Chondrocyte (in vitro differentiated cells): ENCODE measurements around the gene TCEANC2. TPM values are rescaled to one million over a fixed set of nuclear protein-coding genes. Genes with fewer than 3 reads are reported as not detected.

Source experiments
- DNase-seq: peaks from one replicate; pipeline ENCODE4 v3.0.0; 2021; ENCODE audit warnings: mixed read lengths, low spot score
- H3K27ac Mint-ChIP-seq: one replicate; pipeline ENCODE4 v1.8.0; 2021; ENCODE audit warnings: mild to moderate bottlenecking, moderate library complexity, mixed read lengths; ENCODE audit not compliant: unreplicated experiment
- H3K27me3 Mint-ChIP-seq: 2 replicates; pipeline ENCODE4 v1.8.0; 2021; ENCODE audit warnings: low read depth, mixed read lengths
- H3K36me3 Mint-ChIP-seq: 2 replicates; pipeline ENCODE4 v1.8.0; 2021; ENCODE audit warnings: low read depth, mixed read lengths
- H3K4me1 Mint-ChIP-seq: 2 replicates; pipeline ENCODE4 v1.8.0; 2021; ENCODE audit warnings: low read depth, mild to moderate bottlenecking, mixed read lengths
- H3K4me3 Mint-ChIP-seq: one replicate; pipeline ENCODE4 v1.8.0; 2021; ENCODE audit warnings: mild to moderate bottlenecking, moderate library complexity, mixed read lengths; ENCODE audit not compliant: unreplicated experiment
- H3K9me3 Mint-ChIP-seq: 2 replicates; pipeline ENCODE4 v1.8.0; 2021; ENCODE audit warnings: low read depth, mixed read lengths
- CTCF ChIP-seq: fragments of 200-600 bp; sonication (generic); IDR thresholded peaks from 2 replicates; pipeline ENCODE4 v1.5.0; 2021; ENCODE audit warnings: antibody characterized with exemption, mild to moderate bottlenecking, moderate library complexity
- total RNA-seq: library from RNA; stranded (reverse); gene quantifications from 3 replicates; pipeline ENCODE4 v1.2.1, GENCODE V29; 2021

TCEANC2 gene
- total RNA-seq, 1 donor from 2014 or later = 4.8 TPM

DNA sequence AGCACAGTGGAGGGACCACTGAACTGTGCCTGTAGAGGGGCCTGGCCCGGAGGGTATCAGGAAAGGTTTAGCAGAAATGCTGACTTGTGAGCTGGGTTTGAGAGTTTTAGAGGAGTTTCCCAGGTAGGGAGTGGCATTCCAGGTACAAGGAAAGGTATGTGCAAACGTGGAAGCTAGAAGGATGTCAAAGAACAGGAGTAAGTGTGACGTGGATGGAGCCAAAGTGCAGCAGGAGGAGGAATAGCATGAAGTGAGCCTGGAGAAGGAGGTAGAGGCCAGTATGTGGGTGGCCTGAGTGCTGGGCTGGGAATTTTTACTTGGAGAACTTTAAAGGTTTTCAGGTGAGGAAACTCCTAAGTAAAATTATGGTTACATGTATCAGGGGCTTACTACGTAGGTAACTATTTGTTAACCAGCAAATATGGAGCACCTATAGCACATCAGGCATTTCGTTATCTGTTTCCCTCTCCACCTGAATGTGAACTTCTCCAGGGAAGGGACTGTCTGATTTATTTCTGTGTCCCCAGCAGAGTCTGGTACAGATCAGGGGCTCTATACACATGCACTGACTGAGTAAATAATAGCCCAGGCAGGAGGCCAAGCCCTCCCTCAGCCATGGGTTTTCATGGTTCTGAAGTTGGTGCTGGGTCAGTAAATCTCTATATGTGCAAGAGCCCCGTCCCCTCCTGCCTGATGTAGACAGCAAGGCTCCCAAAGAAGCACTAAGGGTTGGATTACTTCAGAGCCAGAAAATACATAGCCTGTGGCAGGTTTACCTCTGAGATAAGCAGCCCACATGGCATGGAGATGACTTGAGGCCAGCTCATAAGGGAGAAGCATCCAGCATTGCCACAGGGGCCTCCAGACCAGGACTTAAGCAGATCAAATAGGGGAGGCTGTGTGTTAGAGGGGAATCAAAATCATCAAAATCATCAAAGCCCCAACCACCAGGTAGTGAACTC, 56.0 kb downstream of the TCEANC2 start:
- H3K9me3 Mint-ChIP-seq = no peaks in the 10 kb centered on the region
- no peak for TF ChIP-seq CTCF
- no peak overlapping the region for H3K27ac Mint-ChIP-seq
- no peak overlapping the region for H3K4me3 Mint-ChIP-seq
- no peaks in the 10 kb centered on the region for H3K36me3 Mint-ChIP-seq
- H3K4me1 Mint-ChIP-seq = no peaks in the 10 kb centered on the region
- H3K27me3 Mint-ChIP-seq = no peaks in the 10 kb centered on the region
- DNase-seq = peak; percentile 38

DNA sequence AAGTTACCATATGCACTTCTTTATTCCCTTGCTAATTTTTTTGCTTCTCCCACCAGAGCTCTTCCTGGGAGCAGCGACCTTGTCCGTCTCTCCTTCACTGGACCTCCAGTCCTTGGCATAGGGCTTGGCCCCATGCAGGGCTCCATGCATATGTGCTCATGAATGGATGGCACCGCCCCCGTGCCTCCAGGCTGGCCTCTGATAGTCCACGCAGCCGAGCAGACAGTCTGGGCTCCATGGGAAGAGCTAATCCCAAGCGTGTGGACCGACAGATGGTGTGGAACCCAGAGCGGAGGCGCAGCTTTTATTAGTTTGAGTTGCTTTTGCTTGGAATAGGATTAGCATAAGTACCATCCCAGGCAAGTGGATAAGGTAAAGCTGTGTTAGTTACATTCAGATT, 57.6 kb downstream of the TCEANC2 start:
- no peaks in the 10 kb centered on the region for H3K4me1 Mint-ChIP-seq
- H3K4me3 Mint-ChIP-seq = no peak overlapping the region
- TF ChIP-seq CTCF = no peak
- no peaks in the 10 kb centered on the region for H3K36me3 Mint-ChIP-seq
- no peaks in the 10 kb centered on the region for H3K27me3 Mint-ChIP-seq
- no peak overlapping the region for H3K27ac Mint-ChIP-seq
- no peaks in the 10 kb centered on the region for H3K9me3 Mint-ChIP-seq
- peak; percentile 76 for DNase-seq

DNA sequence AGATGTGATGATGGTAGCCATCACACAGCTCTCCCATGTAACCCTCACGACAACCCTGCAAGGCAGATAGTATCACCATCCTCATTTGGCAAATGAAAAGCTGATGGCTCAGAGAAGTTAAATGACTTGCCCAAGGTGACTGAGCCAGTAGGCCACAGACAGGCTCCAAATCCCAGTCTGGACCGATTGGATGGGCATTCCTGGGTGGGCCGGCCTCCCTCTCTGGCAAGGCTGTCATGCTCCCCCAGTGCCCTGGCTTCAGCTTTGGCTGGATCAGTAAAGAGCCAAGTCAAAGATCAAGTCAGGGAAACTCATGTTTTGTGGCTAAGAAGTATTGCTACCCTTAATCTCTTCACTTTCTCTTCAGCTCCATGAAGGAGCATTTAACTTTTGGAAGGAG, 58.2 kb downstream of the TCEANC2 start:
- TF ChIP-seq CTCF = no peak
- Mint-ChIP-seq H3K9me3 (no peaks in the 10 kb centered on the region), H3K4me3 (no peak overlapping the region), H3K36me3 (no peaks in the 10 kb centered on the region), H3K4me1 (no peaks in the 10 kb centered on the region), H3K27me3 (no peaks in the 10 kb centered on the region), H3K27ac (no peak overlapping the region)
- peak; percentile 41 for DNase-seq

GRCh38 chr1:54112027-54112426, 58.6 kb downstream of the TCEANC2 start:
- no peaks in the 10 kb centered on the region for H3K9me3 Mint-ChIP-seq
- no peak overlapping the region for H3K27ac Mint-ChIP-seq
- H3K36me3 Mint-ChIP-seq = no peaks in the 10 kb centered on the region
- H3K27me3 Mint-ChIP-seq = no peaks in the 10 kb centered on the region
- H3K4me1 Mint-ChIP-seq = no peaks in the 10 kb centered on the region
- DNase-seq = peak; percentile 24
- no peak overlapping the region for H3K4me3 Mint-ChIP-seq
- TF ChIP-seq CTCF = no peak

- Mint-ChIP-seq H3K36me3 (no peaks in the 10 kb centered on the region), H3K27me3 (no peaks in the 10 kb centered on the region), H3K4me3 (no peak overlapping the region), H3K9me3 (no peaks in the 10 kb centered on the region), H3K4me1 (no peaks in the 10 kb centered on the region), H3K27ac (no peak overlapping the region)
- DNase-seq = no peak
- no peak for TF ChIP-seq CTCF
Measured at GRCh38 chr1:54112705-54113368, 59.4 kb downstream of the TCEANC2 start.
